GM12878 (cell line): ENCODE data around the gene SEC22B.
"Not testable (repeated sequence)": the region's sequence is repeated elsewhere in the genome, so short reads cannot be mapped to it uniquely, and the experiment has no call there.

Source experiments
- ESRRA ChIP-seq: IDR thresholded peaks from 2 replicates; pipeline ENCODE4 v1.6.1; 2012; ENCODE audit warnings: mild to moderate bottlenecking, low read length, improper control_type of control experiment
- FOS ChIP-seq: IDR thresholded peaks from 3 replicates; pipeline ENCODE4 v1.6.1; 2011; ENCODE audit warnings: borderline replicate concordance; ENCODE audit not compliant: insufficient read length; ENCODE audit errors: extremely low read depth
- HDAC2 ChIP-seq: fragments of 200-600 bp; sonication (generic); IDR thresholded peaks from 2 replicates; pipeline ENCODE4 v1.6.1; 2017
- PKNOX1 ChIP-seq: fragments of 450-650 bp; IDR thresholded peaks from 2 replicates; pipeline ENCODE4 v1.6.1; 2016; ENCODE audit warnings: mild to moderate bottlenecking
- POLR2A ChIP-seq: IDR thresholded peaks from 2 replicates; pipeline ENCODE4 v1.6.1; 2011; ENCODE audit warnings: low read depth, mild to moderate bottlenecking, low read length
- RAD21 ChIP-seq: IDR thresholded peaks from 2 replicates; pipeline ENCODE4 v1.6.1; 2011; ENCODE audit warnings: mild to moderate bottlenecking, low read depth, low read length, moderate library complexity; ENCODE audit not compliant: insufficient read depth
- RELA ChIP-seq: fragments of 450-650 bp; IDR thresholded peaks from 2 replicates; pipeline ENCODE4 v1.8.0; 2014; ENCODE audit warnings: borderline replicate concordance; ENCODE audit not compliant: partially characterized antibody
- SPI1 ChIP-seq: IDR thresholded peaks from 2 replicates; pipeline ENCODE4 v1.6.1; 2011; ENCODE audit warnings: low read depth, mild to moderate bottlenecking, low read length, moderate library complexity, borderline replicate concordance; ENCODE audit not compliant: insufficient read depth
- SREBF2 ChIP-seq: IDR thresholded peaks from 2 replicates; pipeline ENCODE4 v1.6.1; 2012; ENCODE audit warnings: mild to moderate bottlenecking, low read length
- SRF ChIP-seq, 2 experiments: IDR thresholded peaks; 2 replicates each; pipeline ENCODE4 v1.6.1; 2011; ENCODE audit warnings: low read depth in 2 of 2, low read length in 2 of 2, mild to moderate bottlenecking in 1 of 2, moderate library complexity in 1 of 2
- YY1 ChIP-seq: IDR thresholded peaks from 2 replicates; pipeline ENCODE4 v1.6.1; 2011; ENCODE audit warnings: low read depth, mild to moderate bottlenecking, low read length
- TF ChIP-seq, protein P1 (sequence below): IDR thresholded peaks from 2 replicates; pipeline ENCODE4 v1.6.1; 2012; ENCODE audit warnings: low read depth, low read length, improper control_type of control experiment
- TF ChIP-seq, protein P2 (sequence below), 3 experiments: IDR thresholded peaks in 2 of 3; conservative IDR thresholded peaks in 1 of 3; 2 replicates each; pipeline ENCODE4 v1.5.1; 2011; ENCODE audit warnings: low read depth in 3 of 3, low read length in 3 of 3, mild to moderate bottlenecking in 3 of 3, control low read depth in 2 of 3, moderate library complexity in 2 of 3, inconsistent platforms in 1 of 3, mixed read lengths in 1 of 3; ENCODE audit not compliant: control insufficient read depth in 2 of 3, insufficient read depth in 1 of 3; ENCODE audit errors: extremely low read depth in 1 of 3

DNA sequence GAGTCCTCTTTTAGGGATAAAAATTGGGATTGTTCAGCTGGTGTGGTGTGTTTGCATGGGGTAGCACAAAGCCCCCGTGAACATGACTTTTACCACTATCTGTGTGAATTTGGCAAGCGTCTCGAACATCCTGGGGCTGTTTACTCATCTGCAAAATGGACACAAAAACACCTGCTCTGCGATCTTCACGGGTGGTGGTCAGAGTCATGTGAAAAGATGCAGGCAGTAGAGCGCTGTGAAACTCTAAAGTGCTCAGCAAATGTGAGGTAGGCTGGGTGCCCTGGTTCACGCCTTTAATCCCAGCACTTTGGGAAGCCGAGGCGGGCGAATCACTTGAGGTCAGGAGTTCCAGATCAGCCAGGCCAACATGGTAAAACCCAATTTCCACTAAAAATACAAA lies 67.1 kb downstream of the SEC22B start:
- TF ChIP-seq YY1; POLR2A; RAD21; PKNOX1; ESRRA; SPI1; FOS; RELA; HDAC2; SREBF2; SRF (IDR thresholded peaks at IDR 0.05; ENCODE audit: low read depth in 2 of 2, low read length in 2 of 2): not testable (repeated sequence)
- TF ChIP-seq, protein P1, sequence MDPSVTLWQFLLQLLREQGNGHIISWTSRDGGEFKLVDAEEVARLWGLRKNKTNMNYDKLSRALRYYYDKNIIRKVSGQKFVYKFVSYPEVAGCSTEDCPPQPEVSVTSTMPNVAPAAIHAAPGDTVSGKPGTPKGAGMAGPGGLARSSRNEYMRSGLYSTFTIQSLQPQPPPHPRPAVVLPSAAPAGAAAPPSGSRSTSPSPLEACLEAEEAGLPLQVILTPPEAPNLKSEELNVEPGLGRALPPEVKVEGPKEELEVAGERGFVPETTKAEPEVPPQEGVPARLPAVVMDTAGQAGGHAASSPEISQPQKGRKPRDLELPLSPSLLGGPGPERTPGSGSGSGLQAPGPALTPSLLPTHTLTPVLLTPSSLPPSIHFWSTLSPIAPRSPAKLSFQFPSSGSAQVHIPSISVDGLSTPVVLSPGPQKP = not testable (repeated sequence)
- TF ChIP-seq, protein P2, sequence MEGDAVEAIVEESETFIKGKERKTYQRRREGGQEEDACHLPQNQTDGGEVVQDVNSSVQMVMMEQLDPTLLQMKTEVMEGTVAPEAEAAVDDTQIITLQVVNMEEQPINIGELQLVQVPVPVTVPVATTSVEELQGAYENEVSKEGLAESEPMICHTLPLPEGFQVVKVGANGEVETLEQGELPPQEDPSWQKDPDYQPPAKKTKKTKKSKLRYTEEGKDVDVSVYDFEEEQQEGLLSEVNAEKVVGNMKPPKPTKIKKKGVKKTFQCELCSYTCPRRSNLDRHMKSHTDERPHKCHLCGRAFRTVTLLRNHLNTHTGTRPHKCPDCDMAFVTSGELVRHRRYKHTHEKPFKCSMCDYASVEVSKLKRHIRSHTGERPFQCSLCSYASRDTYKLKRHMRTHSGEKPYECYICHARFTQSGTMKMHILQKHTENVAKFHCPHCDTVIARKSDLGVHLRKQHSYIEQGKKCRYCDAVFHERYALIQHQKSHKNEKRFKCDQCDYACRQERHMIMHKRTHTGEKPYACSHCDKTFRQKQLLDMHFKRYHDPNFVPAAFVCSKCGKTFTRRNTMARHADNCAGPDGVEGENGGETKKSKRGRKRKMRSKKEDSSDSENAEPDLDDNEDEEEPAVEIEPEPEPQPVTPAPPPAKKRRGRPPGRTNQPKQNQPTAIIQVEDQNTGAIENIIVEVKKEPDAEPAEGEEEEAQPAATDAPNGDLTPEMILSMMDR (IDR thresholded peaks at IDR 0.05 in 2 of 3, conservative IDR thresholded peaks at IDR 0.05 in 1 of 3; ENCODE audit: control insufficient read depth in 2 of 3, extremely low read depth in 1 of 3, insufficient read depth in 1 of 3, low read depth in 3 of 3, low read length in 3 of 3) = not testable (repeated sequence)
